ENCODE data around the gene OTOP2.
"Not testable (repeated sequence)": the region's sequence is repeated elsewhere in the genome, so short reads cannot be mapped to it uniquely, and the experiment has no call there.

OTOP2 gene

GRCh38 chr17:74982663-74983313, 58.7 kb downstream of the OTOP2 start:
- not testable (repeated sequence) for H3K27ac ChIP-seq (ENCODE audit: low read length); H3K4me1 ChIP-seq (ENCODE audit: control insufficient read depth, low read depth, low read length); H3K9me3 ChIP-seq (ENCODE audit: control insufficient read depth, low read depth, low read length); H3K27me3 ChIP-seq (ENCODE audit: control insufficient read depth, insufficient read depth, low read length); H3K36me3 ChIP-seq (ENCODE audit: control insufficient read depth, low read depth, low read length)
- Histone ChIP-seq H3K9ac (ENCODE audit: low read length) (peak overlapping the region; percentile 76), H3K4me3 (ENCODE audit: low read length) (peak overlapping the region; percentile 92)

Data from iPS-18a (cell line).